Esophagus muscularis mucosa (tissue), 4 donors: ENCODE results near the gene TP53I13. TPM values are rescaled to one million over a fixed set of nuclear protein-coding genes. Genes with fewer than 3 reads are reported as not detected.

Experiments
- DNase-seq: peaks from one replicate; pipeline ENCODE4 v3.0.0-alpha.2; 2017; ENCODE audit errors: extremely low spot score
- H3K27ac ChIP-seq, 4 donors: fragments of 200-600 bp; sonication (generic); replicated peaks in 1 of 4; 1 replicate in 3 of 4; 2 replicates in 1 of 4; pipeline ENCODE4 v1.5.1; 2016 to 2019; ENCODE audit warnings: mild to moderate bottlenecking in 1 of 4
- H3K27me3 ChIP-seq, 4 donors: fragments of 200-600 bp; sonication (generic); one replicate each; pipeline versions ENCODE4 v1.5.1 to v1.6.0; 2016 to 2019
- H3K36me3 ChIP-seq, 4 donors: fragments of 200-600 bp; sonication (generic); one replicate each; pipeline ENCODE4 v1.5.1; 2016 to 2019
- H3K4me1 ChIP-seq, 4 donors: fragments of 200-600 bp; sonication (generic); one replicate each; pipeline ENCODE4 v1.5.1; 2016 to 2019
- H3K4me3 ChIP-seq, 4 donors: fragments of 200-600 bp; sonication (generic); 1 replicate in 2 of 4; 2 replicates in 2 of 4; pipeline ENCODE4 v1.5.1; 2016 to 2019; ENCODE audit warnings: mild to moderate bottlenecking in 4 of 4, moderate library complexity in 1 of 4
- H3K9me3 ChIP-seq, 4 donors: fragments of 200-600 bp; sonication (generic); 1 replicate in 3 of 4; 2 replicates in 1 of 4; pipeline ENCODE4 v1.5.1; 2016 to 2019
- CTCF ChIP-seq, 3 experiments: fragments of 200-600 bp in 2 of 3; fragments of 450-650 bp in 1 of 3; sonication (generic) in 2 of 3; IDR thresholded peaks; one replicate each; pipeline ENCODE4 v1.5.1; 2017 to 2019; ENCODE audit warnings: antibody characterized with exemption in 3 of 3, mild to moderate bottlenecking in 2 of 3, moderate library complexity in 1 of 3
- EP300 ChIP-seq: sonication (generic); formaldehyde crosslinking; IDR thresholded peaks from one replicate; pipeline ENCODE4 v1.6.1; 2017; ENCODE audit warnings: antibody characterized with exemption
- POLR2A ChIP-seq: fragments of 450-650 bp; IDR thresholded peaks from one replicate; pipeline ENCODE4 v1.6.1; 2017; ENCODE audit warnings: antibody characterized with exemption, moderate library complexity, mild to moderate bottlenecking, low read depth
- POLR2AphosphoS5 ChIP-seq, 2 donors: sonication (generic); formaldehyde crosslinking; IDR thresholded peaks; one replicate each; pipeline ENCODE4 v1.6.1; 2017; ENCODE audit warnings: antibody characterized with exemption in 2 of 2
- WGBS: methylation state at CpG from one replicate; pipeline ENCODE4 v1.1.5; 2018; 5-methylcytosine and 5-hydroxymethylcytosine counted together
- intact Hi-C: fragments of 100-400 bp; cut with DNase I; formaldehyde crosslinking; loops from one replicate; pipeline ENCODE4 v1.15.1; 2023
- total RNA-seq, 4 donors: library from RNA; depleted of rRNA; stranded (reverse); fragments of >200 nt; gene quantifications; one replicate each; pipeline versions ENCODE4 v1.1.0 to v1.2.1, GENCODE V29; 2016

Gene TP53I13
- total RNA-seq, 4 donors from 2014 or later = 40.9 to 72.6 (median 55.7) TPM

- peaks cover 61 to 81% (median 74%) of the 10 kb centered on the region in 4 donors for H3K4me1 ChIP-seq
- peak overlapping the region; percentile 83 to 92 (median 86) for H3K27ac ChIP-seq
- H3K36me3 ChIP-seq = no peaks in the 10 kb centered on the region
- H3K4me3 ChIP-seq = peak overlapping the region; percentile 38 to 99 (median 85)
- intact Hi-C loops = no loop called here
- no peaks in the 10 kb centered on the region for H3K27me3 ChIP-seq
- WGBS = 1% methylated on average over 14 of the region's 31 CpGs
- TF ChIP-seq CTCF (IDR thresholded peaks at IDR 0.05) (no peak), EP300 (no peak)
- no peak for DNase-seq
- no peaks in the 10 kb centered on the region for H3K9me3 ChIP-seq
Measured at GRCh38 chr17:29591146-29591736, 22.7 kb downstream of the TP53I13 start.

- Histone ChIP-seq H3K27ac (peak overlapping the region; percentile 83 to 92 (median 86)), H3K4me1 (peaks cover 57 to 80% (median 72%) of the 10 kb centered on the region in 4 donors)
- 16% methylated on average over 20 of the region's 25 CpGs for WGBS
Measured at GRCh38 chr17:29591737-29592608, 23.5 kb downstream of the TP53I13 start.

GRCh38 chr17:29592850-29593551 lies 24.5 kb downstream of the TP53I13 start, which contains the start of gene ANKRD13B:
TSS of gene ANKRD13B (plus strand) at chr17:29593132. CDS start at chr17:29593622, 490 bp downstream.
- 3% methylated on average over 7 of the region's 96 CpGs for WGBS
- Histone ChIP-seq H3K4me1 (peaks cover 47 to 76% (median 65%) of the 10 kb centered on the region in 4 donors), H3K4me3 (peak within 1 kb of the TSS; percentile 79 to 99 (median 86)), H3K27me3 (no peaks in the 10 kb centered on the region), H3K27ac (peak within 1 kb of the TSS; percentile 83 to 92 (median 86)), H3K9me3 (no peaks in the 10 kb centered on the region), H3K36me3 (no peaks in the 10 kb centered on the region)
- TF ChIP-seq CTCF (IDR thresholded peaks at IDR 0.05) = no peak
- TF ChIP-seq EP300 = no peak
- no peak for TF ChIP-seq POLR2AphosphoS5 (IDR thresholded peaks at IDR 0.05)
- TF ChIP-seq POLR2A = no peak
- intact Hi-C loops = no loop called here
- no peak for DNase-seq

More at GRCh38 chr17:29591737-29592608, 23.5 kb downstream of the TP53I13 start:
- Histone ChIP-seq H3K9me3 (no peaks in the 10 kb centered on the region), H3K4me3 (peak overlapping the region; percentile 38 to 99 (median 85)), H3K36me3 (no peaks in the 10 kb centered on the region), H3K27me3 (no peaks in the 10 kb centered on the region)
- intact Hi-C loops = no loop called here
- TF ChIP-seq CTCF (IDR thresholded peaks at IDR 0.05) (peak in 2 of 3 experiments; percentile 93 to 95), POLR2AphosphoS5 (IDR thresholded peaks at IDR 0.05) (peak; percentile 56 to 61), EP300 (no peak)
- DNase-seq = peak; percentile 96

GRCh38 chr17:29593591-29594518 lies 25.4 kb downstream of the TP53I13 start:
- peak; percentile 9 to 27 (median 26) for TF ChIP-seq CTCF (IDR thresholded peaks at IDR 0.05)
- no peak for TF ChIP-seq POLR2A
- DNase-seq = no peak
- Histone ChIP-seq H3K4me3 (peak overlapping the region; percentile 67 to 99 (median 80)), H3K9me3 (no peaks in the 10 kb centered on the region), H3K27ac (peak overlapping the region in 3 of 4 donors; percentile 41 to 64 (median 52)), H3K27me3 (no peaks in the 10 kb centered on the region), H3K36me3 (no peaks in the 10 kb centered on the region), H3K4me1 (peaks cover 43 to 70% (median 59%) of the 10 kb centered on the region in 4 donors)
- intact Hi-C loops = no loop called here
- 13% methylated on average over 8 of the region's 64 CpGs for WGBS
